Esophagus squamous epithelium (tissue), 4 donors: ENCODE data around the gene SERPINB3.

ENCODE experiments used
- CTCF ChIP-seq, 6 experiments: fragments of 450-650 bp in 4 of 6; fragments of 200-600 bp in 2 of 6; sonication (generic) in 2 of 6; IDR thresholded peaks; one replicate each; pipeline ENCODE4 v1.5.1; 2016 to 2019; ENCODE audit warnings: antibody characterized with exemption in 6 of 6, mild to moderate bottlenecking in 4 of 6, moderate library complexity in 4 of 6
- POLR2A ChIP-seq, 4 donors: fragments of 450-650 bp; IDR thresholded peaks; one replicate each; pipeline ENCODE4 v1.6.1; 2017; ENCODE audit warnings: antibody characterized with exemption in 4 of 4, mild to moderate bottlenecking in 4 of 4, moderate library complexity in 3 of 4

- no peak for TF ChIP-seq POLR2A (IDR thresholded peaks at IDR 0.05)
- no peak for TF ChIP-seq CTCF (IDR thresholded peaks at IDR 0.05)
Observed at GRCh38 chr18:63689064-63689463, 27.4 kb upstream of the SERPINB3 start.
